ENCODE measurements around the gene KRT73. TPM values are rescaled to one million over a fixed set of nuclear protein-coding genes. Genes with fewer than 3 reads are reported as not detected.

KRT73 gene
- total RNA-seq, 1 experiment from 2014 or later, result not detected

DNA sequence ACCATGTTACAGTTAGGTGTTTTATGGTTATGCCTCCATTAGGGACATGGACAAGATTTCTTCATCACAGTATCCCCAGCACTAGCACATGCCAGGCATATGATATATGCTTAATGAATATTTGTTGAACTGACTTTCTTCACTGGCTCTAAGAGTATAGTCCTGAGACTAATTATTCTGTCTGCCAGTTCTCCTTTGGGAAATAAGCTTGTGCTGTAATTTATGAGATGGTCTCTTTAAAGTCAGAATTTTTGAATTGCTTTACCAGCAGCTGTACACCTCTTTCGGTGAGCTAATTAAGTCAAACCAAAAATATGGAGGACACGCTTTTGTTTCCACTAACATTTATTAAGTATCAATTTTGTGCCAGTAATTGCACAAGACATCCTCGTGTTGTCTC, 12.3 kb downstream of the KRT73 start:
- no peaks in the 10 kb centered on the region for H3K79me1 ChIP-seq (ENCODE audit: insufficient read depth, low read depth, low read length, poor library complexity, severe bottlenecking)
- H2BK15ac ChIP-seq (ENCODE audit: low read depth, low read length), result no peak overlapping the region
- no peak overlapping the region for H4K91ac ChIP-seq (ENCODE audit: insufficient read length, low read depth, low read length)
- no peak overlapping the region for H3K27ac Mint-ChIP-seq
- no peaks in the 10 kb centered on the region for H3K79me2 ChIP-seq (ENCODE audit: insufficient read depth, low read length)
- H3K18ac ChIP-seq (ENCODE audit: insufficient read length, low read depth, low read length), result no peak overlapping the region
- no peak overlapping the region for H2BK120ac ChIP-seq (ENCODE audit: low read depth, low read length, poor library complexity, severe bottlenecking)
- no peak for DNase-seq
- H3K23ac ChIP-seq (ENCODE audit: insufficient read length, low read depth, low read length), result no peak overlapping the region
- H3K9ac ChIP-seq (ENCODE audit: extremely low read depth, insufficient read length, low read length), result no peak overlapping the region
- no peak overlapping the region for H2BK20ac ChIP-seq (ENCODE audit: low read depth, low read length, poor library complexity, severe bottlenecking)
- H3K4me3 Mint-ChIP-seq, result no peak overlapping the region
- no peak overlapping the region for H2AK5ac ChIP-seq (ENCODE audit: insufficient read length, low read length)
- H3K27me3 ChIP-seq (ENCODE audit: insufficient read depth, low read length), result no peaks in the 10 kb centered on the region
- WGBS (ENCODE audit: extremely low coverage, insufficient read length, low lambda C conversion rate), result no CpG with 5 or more reads among the region's 3 CpGs
- H3K23me2 ChIP-seq (ENCODE audit: insufficient read length, low read depth, low read length, poor library complexity, severe bottlenecking), result no peaks in the 10 kb centered on the region
- no peak overlapping the region for H2BK12ac ChIP-seq (ENCODE audit: insufficient read length, low read depth, low read length)
- peaks cover 30% of the 10 kb centered on the region for H3K27me3 Mint-ChIP-seq (ENCODE audit: low read depth)
- no peaks in the 10 kb centered on the region for H3K9me3 ChIP-seq (ENCODE audit: control insufficient read depth, low read depth, low read length)
- H4K8ac ChIP-seq (replicated peaks; ENCODE audit: insufficient read length, low read depth, low read length), result no peak overlapping the region
- no peak overlapping the region for H3K4me2 ChIP-seq (ENCODE audit: insufficient read depth, insufficient read length, low read length)
- no peaks in the 10 kb centered on the region for H3K36me3 Mint-ChIP-seq (ENCODE audit: insufficient read depth in 1 of 3, low read depth in 3 of 3)
- H3T11ph ChIP-seq (ENCODE audit: low read length), result no peak overlapping the region
- H2BK5ac ChIP-seq (ENCODE audit: insufficient read length, low read length), result no peak overlapping the region
- H3K56ac ChIP-seq (ENCODE audit: insufficient read length, low read depth, low read length), result no peak overlapping the region
- no peaks in the 10 kb centered on the region for H3K9me3 Mint-ChIP-seq
- H4K5ac ChIP-seq (ENCODE audit: insufficient read length, low read depth, low read length), result no peak overlapping the region
- H3K27ac ChIP-seq (ENCODE audit: insufficient read length, low read depth, low read length), result no peak overlapping the region
- TF ChIP-seq, protein P1, sequence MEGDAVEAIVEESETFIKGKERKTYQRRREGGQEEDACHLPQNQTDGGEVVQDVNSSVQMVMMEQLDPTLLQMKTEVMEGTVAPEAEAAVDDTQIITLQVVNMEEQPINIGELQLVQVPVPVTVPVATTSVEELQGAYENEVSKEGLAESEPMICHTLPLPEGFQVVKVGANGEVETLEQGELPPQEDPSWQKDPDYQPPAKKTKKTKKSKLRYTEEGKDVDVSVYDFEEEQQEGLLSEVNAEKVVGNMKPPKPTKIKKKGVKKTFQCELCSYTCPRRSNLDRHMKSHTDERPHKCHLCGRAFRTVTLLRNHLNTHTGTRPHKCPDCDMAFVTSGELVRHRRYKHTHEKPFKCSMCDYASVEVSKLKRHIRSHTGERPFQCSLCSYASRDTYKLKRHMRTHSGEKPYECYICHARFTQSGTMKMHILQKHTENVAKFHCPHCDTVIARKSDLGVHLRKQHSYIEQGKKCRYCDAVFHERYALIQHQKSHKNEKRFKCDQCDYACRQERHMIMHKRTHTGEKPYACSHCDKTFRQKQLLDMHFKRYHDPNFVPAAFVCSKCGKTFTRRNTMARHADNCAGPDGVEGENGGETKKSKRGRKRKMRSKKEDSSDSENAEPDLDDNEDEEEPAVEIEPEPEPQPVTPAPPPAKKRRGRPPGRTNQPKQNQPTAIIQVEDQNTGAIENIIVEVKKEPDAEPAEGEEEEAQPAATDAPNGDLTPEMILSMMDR (conservative IDR thresholded peaks at IDR 0.05), result no peak
- no peak overlapping the region for H2AFZ ChIP-seq (ENCODE audit: low read length)
- H3K4ac ChIP-seq (ENCODE audit: low read depth, low read length), result no peak overlapping the region
- H4K20me1 ChIP-seq (ENCODE audit: control insufficient read depth, insufficient read depth, insufficient read length), result no peaks in the 10 kb centered on the region
- no peaks in the 10 kb centered on the region for H3K4me1 ChIP-seq (ENCODE audit: insufficient read depth, low read length)
- peaks cover 0 to 4% of the 10 kb centered on the region in 2 experiments; a peak in 2 of 4 replicates for H3K4me1 Mint-ChIP-seq
- H3K14ac ChIP-seq (ENCODE audit: insufficient read depth, low read length), result no peak overlapping the region
